ENCODE data around the gene HOXB8.

HOXB8 gene

DNA sequence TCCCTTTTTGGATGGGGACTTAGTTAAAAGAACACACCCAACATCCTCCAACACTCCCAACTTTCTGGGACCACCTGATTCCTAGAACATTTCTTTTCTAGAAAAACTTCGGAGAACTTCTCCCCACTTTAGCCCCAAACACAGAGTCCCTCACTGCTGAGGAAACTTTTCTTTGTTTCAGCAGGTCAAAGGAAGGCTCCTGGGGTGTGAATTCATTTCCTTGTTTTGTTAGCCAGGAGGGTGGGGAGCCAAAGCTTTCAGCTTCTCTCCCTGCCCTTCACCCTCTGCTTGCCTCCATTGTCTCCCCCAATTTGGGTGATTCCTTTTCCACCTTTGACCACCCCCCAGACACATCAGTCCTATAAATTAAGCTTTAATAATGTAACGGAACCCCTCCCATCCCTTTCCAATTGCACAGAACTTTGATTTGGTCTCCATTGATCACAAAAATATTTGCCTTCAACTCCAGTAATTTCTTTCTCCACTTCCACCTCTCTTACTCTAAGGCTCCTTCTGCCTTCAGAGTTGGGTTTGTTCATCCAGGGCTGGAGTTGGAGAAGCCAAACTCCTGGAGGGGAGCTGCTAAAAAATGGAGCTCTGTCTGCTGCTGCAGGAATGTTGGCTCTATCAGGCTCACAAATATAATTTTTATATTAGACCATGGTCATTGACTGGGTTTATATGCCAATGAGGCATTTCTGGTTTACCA is 47.3 kb downstream of the HOXB8 start:
- DNase-seq (ENCODE audit: low spot score), result no peak

DNA sequence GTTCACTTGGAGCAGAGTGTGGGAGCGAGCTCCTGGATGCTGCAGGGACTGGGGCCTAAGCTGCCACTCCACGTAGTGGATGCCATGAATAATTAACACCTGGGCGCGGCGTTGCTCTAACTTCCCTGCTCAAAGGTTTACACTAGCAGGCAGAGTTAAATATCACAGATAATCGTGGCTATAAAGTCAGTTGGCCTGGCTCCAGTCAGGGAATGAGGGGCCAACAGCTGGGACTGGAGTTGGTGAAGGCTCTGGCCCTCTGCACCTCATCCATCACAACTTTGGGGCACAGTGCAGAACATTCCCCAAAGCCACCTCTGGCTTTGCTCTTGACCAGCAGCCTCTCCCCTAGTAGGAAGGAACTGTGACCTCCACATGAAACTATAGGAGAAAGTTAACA is 47.9 kb downstream of the HOXB8 start:
- no peak for DNase-seq (ENCODE audit: low spot score)

DNA sequence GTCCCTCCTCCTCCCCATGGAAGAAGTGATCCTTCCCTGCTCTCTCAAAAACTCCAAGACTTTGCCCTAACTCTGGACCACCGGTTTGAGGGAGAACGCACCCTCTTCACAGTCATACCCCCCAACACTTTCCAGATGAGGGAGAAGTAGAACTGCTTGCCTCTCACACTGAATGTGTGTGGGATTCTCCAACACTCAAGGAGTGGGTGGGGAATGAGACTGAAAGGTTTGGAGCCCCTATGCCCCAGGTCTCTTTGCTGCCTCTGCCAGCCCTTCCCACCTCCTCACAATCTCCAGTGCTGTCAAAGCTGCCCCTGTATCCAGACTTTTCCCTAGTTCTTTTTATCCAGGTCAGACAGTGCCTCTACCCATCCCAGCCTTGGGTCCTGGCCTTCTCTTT is 48.4 kb downstream of the HOXB8 start:
- DNase-seq (ENCODE audit: low spot score), result no peak

DNA sequence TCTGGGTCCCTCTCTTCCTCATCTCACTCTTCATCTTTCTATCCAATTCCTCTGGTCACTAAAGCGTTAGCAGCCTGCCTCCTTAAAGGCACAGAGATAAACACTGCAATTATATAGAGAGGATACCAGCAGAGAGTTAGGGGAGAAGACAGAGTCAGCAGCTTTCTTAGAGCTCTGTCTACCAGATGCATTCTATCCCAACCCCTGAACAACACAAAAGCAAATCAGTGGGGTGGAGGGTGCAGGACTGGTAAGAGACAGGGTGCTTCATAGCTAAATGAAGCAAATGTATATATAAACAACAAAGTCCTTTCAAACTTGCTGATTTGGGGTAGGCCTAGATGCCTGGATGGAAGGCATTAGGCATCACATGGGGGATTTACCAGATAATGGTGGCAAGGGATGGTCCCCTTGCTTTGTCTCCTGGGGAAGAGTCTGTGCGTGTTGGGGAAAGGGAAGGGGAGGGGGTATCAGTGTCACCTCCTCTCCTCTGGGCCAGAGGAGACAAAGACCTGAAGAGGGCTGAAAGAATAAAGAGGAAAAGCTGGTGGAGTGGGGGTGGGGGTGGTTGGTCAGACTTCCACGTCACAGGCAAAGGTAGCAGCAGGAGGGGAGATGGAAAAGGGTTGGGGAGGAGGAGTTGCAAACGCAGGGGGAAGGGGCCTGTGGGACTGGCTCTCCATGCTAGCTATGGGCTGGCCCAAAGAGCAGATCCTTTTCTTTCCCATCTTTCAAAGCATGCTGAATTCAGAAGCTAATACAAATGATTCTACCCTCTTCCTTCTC is 49.0 kb downstream of the HOXB8 start:
- no peak for DNase-seq (ENCODE audit: low spot score)

DNA sequence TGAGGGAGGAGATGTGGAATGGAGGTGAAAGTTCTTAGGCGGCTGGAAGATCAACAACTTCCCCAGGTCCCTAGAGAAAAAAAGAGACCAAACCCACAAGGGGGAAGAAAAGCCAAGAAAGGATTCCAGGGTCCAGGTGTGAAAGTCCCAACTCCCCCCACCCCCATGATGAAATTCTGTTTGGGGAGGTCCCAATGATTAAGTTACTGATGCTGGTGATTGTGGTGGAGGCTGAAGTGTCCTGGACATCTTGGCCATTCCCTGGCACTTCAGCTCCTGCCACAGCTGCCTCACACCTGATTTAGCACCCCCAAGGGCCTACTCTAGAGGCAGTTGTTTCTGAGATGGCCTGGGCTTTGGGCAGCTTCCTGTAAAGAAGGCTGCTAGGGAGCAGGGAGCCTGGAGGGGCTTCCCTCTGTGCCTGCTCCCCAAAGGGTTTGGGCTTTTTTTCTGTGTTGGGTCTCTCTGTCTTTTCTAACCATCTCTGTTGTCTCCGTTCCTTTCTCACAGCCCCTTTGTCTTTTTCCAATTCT is 50.0 kb downstream of the HOXB8 start:
- DNase-seq (ENCODE audit: low spot score), result no peak

DNA sequence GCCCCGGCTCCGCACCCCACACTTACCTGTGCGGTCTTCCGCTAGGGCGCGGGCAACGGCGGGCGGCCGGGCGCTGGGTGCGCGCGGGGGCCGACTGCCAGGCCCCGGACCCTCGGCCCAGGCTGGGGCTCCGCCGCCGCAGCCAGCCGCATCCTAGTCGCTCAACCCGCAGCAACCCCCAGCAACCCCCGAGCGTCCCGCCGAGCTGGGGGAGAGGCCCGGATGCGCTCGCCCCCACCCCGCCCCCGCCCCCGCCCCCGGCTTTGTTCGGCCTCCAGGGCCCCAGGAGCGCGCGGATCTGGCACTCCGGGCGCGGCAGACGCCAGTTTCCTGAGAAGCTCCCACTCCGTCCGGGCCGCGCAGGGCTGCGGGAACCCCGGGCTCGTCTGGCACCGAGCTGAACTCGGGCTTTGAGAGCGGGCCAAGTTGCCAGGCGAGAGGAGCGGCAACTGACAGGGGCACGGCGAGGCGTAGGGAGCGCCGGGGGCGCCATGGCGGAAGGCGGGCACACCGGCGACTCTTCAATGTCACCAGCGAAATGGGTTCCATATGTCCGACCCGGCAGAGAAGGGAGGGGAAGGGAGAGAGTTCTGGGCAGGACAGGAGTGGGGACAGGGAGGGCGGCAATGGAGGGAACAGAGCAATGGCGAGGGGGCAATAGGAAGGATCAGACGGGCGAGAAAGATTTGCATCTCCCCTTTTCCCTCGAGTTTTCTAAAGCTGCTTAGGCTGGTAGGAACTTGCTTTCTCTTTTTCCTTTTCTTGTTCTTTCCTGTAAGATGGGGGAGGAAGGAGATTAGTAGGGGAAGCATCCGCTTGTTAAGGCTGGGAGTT is 50.7 kb downstream of the HOXB8 start:
- no peak for DNase-seq (ENCODE audit: low spot score)

DNA sequence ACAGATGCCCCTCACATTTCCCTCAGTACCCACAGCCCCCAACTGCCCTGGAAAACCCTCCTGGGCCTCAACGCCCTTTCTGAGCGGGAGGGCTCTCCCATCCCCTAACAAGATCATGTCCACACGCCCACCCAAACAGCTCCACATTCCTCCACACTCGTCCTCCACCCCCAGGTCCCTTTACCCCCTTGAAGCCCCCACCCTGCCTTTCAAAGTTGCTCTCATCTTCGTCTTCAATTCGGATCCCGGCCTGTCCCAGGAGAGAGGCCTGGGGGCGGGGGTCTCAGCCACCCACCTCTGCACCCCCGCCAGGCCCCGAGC is 51.3 kb downstream of the HOXB8 start:
- no peak for DNase-seq (ENCODE audit: low spot score)

DNA sequence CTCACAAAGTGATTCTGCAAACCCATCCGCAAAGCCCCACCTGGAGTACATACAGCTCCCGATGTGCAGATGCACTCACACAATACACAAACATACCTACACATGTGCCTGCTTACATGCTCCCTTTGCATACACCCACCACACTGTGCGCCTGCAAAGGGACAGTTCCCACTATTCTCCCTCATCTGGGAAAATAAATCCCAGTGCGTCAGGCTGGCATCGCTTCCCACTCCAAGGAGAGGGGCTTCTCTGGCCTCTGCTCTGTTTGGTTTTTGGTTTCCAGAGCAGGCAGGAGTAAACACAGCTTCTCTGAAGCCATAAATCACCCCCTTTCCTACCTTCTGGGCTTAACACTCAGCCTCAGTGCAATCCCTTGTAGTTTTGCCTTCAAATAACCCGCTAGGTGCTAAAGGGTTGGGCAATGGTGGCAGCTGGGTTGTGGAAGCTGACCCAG is 51.7 kb downstream of the HOXB8 start:
- no peak for DNase-seq (ENCODE audit: low spot score)

DNA sequence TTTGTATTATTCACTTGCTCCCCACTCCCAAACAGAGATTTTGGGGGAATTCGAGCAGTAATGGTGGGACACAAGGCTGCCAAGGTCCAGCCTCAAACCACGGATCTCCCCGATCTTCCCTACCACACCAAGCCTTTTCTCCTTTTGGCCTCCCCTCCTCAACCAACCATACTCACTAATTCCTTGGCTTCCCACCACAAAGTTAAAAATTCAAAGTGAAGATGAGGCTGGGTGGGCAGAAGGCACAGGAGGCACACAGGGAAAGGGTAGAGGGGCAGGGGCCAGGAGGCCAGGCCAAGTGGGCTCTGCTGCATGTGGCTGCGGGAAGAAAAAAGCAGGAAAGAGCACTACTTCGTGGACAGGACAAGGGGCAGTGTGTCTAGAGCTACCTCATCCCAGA is 52.2 kb downstream of the HOXB8 start:
- DNase-seq (ENCODE audit: low spot score), result no peak

All from hematopoietic multipotent progenitor cell treated with erythropoietin and hydrocortisone succinate and interleukin-3 and kit ligand, for 17 days (in vitro differentiated cells).